SIG-M5 treated with dmso at 0.1 percent for 504 hours (cell line): ENCODE data around the gene PGAP1.

ENCODE experiments used
- DNase-seq: peaks from one replicate; lab custom pipeline; 2025; ENCODE audit not compliant: unreplicated experiment; lab: John Stamatoyannopoulos, UW

Gene PGAP1, protein sequence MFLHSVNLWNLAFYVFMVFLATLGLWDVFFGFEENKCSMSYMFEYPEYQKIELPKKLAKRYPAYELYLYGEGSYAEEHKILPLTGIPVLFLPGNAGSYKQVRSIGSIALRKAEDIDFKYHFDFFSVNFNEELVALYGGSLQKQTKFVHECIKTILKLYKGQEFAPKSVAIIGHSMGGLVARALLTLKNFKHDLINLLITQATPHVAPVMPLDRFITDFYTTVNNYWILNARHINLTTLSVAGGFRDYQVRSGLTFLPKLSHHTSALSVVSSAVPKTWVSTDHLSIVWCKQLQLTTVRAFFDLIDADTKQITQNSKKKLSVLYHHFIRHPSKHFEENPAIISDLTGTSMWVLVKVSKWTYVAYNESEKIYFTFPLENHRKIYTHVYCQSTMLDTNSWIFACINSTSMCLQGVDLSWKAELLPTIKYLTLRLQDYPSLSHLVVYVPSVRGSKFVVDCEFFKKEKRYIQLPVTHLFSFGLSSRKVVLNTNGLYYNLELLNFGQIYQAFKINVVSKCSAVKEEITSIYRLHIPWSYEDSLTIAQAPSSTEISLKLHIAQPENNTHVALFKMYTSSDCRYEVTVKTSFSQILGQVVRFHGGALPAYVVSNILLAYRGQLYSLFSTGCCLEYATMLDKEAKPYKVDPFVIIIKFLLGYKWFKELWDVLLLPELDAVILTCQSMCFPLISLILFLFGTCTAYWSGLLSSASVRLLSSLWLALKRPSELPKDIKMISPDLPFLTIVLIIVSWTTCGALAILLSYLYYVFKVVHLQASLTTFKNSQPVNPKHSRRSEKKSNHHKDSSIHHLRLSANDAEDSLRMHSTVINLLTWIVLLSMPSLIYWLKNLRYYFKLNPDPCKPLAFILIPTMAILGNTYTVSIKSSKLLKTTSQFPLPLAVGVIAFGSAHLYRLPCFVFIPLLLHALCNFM

GRCh38 chr2:196926562-196927375, at the start of gene PGAP1:
Gene PGAP1 (minus strand): TSS chr2:196926707. CDS start chr2:196926616, 91 bp downstream.
- DNase-seq = peak; percentile 79

DNA sequence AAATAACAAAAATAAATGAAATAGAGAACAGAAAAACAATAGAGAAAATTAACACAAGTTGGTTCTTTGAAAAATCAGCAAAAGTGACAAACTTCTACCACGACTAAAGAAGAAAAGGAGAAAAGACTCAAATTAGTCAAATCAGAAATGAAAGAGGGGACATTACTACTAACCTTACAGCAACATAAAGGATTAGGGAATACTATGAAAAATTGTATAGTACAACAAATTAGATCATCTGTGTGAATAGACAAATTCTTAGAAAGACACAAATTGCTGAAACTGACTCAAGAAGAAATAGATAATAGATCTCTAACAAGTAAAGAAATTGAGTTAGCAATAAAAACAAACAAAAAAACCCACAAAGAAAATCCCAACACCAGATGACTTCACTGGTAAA, 48.5 kb upstream of the PGAP1 start:
- DNase-seq = no peak

DNA sequence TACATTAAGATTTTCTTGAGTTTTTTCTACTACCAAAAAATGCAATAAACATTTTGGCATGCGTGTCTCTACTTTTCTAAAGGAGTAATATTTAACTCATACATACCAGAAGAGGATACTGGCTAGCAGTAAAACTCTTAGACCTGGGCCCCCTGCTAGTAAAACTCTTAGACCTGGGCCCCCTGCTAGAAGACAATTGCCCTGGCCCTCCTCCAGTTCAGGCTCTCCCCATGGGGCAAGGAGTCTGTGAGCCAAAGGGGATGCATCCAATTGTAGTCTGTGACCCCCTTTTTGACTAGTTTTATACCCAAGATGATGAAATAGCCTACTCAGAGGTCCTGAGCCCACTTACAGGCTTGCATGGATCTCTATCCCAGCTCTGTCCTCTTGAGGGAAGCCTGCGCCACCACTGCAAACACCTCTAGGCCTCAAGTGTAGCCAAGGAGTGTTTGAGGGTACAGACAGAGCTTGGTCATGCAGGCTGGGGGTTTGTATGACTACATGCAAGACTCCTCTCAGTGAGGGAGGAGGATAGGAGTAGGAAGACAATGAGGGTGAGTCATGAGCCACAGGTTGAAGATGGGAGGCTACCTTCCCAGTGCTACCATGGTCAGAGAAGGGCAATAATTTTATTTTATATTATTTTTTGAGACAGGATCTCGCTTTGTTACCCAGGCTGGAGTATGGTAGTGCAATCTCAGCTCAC, 45.2 kb upstream of the PGAP1 start:
- DNase-seq = no peak

DNA sequence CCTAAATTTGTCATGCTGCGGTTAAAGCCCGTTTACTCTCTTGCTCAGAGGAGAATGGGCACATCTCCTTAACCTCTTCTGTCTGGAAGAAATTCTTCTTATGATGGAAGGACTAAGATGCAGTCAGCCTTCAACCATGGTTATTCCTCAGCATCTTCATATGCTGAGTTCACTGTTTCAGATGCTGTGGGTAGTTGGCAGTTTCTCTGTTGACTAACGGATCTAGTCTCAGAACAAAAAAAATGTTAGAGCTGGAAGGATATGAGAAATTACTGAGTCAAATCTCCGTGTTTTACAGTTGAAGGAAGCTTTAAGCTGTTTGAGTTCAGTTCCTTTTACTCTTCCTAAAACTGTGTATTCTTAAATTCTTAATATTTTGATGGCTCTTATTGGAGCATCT, 43.6 kb upstream of the PGAP1 start:
- DNase-seq = no peak

DNA sequence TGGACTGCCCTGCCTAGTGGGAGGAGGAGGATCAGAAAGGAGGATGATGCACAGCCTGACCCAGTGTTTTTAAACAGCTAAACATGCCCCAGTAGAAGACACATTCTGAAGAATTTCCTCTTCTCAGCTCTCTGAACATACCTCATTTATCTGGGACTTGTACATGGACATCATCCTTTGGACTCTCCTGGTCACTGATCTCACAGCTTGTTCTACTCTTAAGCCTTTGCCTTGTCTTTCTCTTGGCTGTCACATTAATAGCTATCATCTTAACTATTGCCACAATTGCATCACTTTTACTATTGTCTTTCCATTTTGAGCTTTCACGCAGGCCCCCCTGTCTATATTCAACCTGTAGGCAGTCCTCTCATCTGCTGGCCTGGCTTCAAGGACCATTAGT, 42.0 kb upstream of the PGAP1 start:
- DNase-seq = no peak

DNA sequence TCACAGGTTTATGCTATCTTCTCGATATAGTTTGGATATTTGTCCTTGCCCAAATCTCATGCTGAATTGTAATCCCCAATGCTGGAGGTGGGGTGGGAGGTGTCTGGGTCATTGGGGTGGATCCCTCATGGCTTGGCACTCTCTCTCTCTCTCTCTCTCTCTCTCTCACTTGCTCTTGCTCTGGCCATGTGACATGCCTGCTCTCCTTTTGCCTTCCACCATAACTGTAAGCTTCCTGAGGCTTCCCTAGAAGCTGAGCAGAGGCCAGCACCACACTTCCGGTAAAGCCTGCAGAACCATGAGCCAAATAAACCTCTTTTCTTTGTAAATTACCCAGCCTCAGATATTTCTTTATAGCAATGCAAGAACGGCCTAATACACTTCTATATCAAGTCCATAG, 41.3 kb upstream of the PGAP1 start:
- no peak for DNase-seq

GRCh38 chr2:196967116-196967515, 40.6 kb upstream of the PGAP1 start:
- DNase-seq = no peak

- DNase-seq = no peak
Measured at GRCh38 chr2:196966061-196966460, 39.6 kb upstream of the PGAP1 start.

GRCh38 chr2:196965651-196966050, 39.1 kb upstream of the PGAP1 start:
- no peak for DNase-seq

DNA sequence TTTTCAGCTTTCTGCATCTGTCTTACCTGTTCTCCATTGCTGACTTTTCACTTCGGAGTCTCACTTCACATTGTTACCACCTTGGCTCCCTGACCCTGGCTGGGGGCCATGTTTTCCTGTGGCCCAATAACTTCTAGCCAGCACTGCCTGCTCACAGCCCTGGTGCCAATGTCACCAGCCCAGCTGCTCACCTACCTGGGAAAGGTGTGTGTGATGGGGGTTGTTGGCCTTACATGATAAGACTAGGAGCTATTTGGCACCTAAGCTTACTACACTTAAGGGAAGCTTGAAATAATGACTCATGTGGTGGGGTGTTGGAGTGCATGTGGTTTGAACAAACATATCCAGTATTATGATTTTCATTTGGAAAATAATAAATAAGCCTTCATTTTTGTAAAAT, 37.5 kb upstream of the PGAP1 start:
- DNase-seq = no peak

- DNase-seq = no peak
Measured at GRCh38 chr2:196963043-196963442, 36.5 kb upstream of the PGAP1 start.

DNA sequence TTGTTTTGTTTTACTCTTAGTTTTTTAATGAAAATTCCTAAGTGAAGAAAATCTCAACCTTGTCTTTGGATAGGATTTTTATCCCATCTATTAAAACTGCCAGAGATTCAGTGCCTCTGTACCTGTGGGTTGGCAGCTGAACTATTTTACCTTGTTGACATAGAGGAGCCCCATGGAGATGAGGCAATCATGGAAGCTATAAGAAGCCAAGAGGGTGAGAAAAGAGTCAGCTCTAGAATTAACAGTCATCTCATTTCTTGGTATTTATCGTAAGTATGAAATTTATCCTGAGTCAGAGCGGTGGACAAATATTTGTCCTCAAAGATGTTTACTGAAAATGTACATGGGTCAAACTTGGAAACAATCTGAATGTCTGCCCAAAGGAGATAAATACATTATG, 35.8 kb upstream of the PGAP1 start:
- no peak for DNase-seq

- DNase-seq = no peak
Measured at GRCh38 chr2:196961889-196962288, 35.4 kb upstream of the PGAP1 start.

- DNase-seq = peak; percentile 17
Measured at GRCh38 chr2:196959734-196960338, 33.3 kb upstream of the PGAP1 start.

DNA sequence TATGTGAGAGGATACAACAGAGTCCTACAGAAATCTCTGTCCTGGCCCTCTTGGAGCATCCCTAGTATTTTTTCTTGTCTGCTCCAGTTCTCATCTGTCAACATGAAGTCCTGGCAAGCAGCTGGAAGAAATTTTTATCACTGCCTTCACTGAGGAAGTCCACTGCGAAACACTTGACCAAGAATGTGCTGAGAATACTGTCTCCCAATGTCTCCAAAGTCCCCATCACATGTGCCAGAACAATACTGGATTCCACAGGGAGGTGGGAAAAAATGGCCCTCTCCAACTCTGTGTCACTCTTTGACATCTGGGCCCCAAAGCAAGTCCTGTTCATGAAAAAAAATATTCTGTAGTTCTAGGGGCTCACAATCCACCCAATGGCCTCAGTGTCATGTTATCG, 32.8 kb upstream of the PGAP1 start:
- DNase-seq = no peak

GRCh38 chr2:196957881-196958525, 31.5 kb upstream of the PGAP1 start:
- DNase-seq = no peak

- no peak for DNase-seq
Measured at GRCh38 chr2:196957442-196957841, 30.9 kb upstream of the PGAP1 start.

DNA sequence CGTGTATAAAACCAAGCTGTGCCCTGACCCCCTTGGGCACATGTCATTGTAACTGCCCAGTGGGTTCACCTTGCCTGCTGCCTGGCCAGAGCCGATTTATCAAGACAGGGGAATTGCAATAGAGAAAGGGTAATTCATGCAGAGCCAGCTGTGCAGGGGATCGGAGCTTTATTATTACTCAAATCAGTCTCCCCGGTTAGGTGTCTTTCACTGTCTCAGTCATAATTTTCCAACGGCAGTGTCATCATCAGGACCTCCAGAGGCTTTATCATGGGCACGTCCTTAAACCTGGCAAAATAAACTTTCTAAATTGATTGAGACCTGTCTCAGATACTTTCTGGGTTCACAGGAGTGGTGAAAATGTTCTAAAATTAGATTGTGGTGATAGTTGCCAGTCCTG, 29.6 kb upstream of the PGAP1 start:
- DNase-seq = no peak

- no peak for DNase-seq
Measured at GRCh38 chr2:196955036-196955435, 28.5 kb upstream of the PGAP1 start.

DNA sequence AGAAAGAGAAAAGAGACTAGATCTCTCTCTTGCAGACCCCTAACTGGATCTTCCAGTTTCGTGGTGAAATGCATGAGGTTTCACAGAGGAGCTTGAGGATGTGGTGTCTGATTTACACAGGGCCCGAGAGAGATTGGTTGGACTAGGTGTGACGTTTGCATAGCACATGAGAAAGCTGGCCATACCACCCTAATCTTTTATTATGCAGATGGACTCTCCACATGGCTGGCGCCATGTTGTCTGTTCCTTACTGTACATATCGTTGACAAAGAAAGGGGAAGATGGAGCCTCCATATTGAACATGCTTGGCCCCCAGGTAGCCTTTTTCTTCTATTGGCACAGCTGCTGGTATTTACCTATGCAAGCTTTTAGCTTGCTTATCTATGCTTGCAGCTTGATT, 27.5 kb upstream of the PGAP1 start:
- no peak for DNase-seq
